HG03135 (cell line): ENCODE data around the gene MPV17.
A peak's percentile ranks its signal among the peaks of the same experiment; 100 is the strongest.
"Not testable (repeated sequence)": the region's sequence is repeated elsewhere in the genome, so short reads cannot be mapped to it uniquely, and the experiment has no call there.

Experiments used
- ATAC-seq: cut with Tn5 transposase; IDR thresholded peaks from one replicate; pipeline ENCODE4 v1.9.1; 2021; ENCODE audit warnings: mild to moderate bottlenecking, moderate library complexity; ENCODE audit not compliant: unreplicated experiment

MPV17 gene

DNA sequence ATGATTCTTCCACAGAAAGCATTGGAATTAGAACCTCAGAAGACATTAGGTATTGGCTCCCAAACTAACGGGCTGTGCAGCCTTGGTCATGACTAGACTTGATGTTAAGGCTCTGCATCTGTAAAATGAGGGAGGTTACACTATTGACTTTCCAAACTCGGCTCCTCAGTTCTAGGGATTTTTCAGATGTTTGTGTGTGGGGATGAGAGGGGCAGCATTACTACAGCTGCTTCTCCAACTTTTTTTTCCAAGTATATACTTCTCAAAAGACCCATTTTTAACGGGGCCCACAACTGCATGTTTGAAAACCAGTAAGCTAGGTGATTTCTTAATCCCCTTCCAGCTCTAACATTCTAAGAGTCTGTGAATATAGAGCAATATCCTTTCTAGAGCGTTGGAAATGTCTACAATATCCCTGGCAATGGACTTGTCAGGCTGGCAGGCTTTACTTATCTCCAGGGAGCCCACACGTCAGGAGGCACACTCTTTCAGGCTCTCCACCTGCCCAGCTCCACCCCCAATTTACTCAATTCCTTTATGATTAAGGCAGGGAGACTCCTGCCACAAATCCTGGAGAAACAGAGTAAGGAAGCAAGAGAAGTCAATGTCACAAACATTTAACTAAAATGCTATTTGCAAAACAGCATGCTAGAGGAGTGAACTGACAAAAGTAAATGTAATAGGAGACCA is 844 bp upstream of the MPV17 start:
- ATAC-seq = no peak

DNA sequence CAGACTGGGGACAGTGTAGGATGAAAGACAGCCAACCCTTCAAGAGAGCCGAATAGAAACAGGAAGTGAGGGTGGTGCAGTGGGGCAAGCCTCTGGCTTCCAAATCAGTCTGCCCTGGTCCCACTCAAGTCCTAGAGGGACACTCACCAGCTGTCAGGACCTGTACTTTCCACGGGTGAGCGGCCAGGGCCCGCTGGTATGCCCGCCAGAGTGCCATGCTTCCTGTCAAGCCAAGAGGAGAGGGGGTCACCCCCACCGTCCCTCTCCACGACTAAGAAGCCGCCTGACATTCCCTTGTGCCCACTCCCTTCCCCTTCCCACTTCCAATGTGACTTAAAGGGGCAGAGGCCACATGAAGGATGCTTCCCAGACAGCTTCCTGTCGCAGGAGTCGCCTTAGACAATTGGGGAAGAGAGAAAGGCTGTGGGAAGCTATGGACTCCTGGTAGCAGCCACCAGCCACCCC is 564 bp downstream of the MPV17 start:
- ATAC-seq = peak; percentile 20

DNA sequence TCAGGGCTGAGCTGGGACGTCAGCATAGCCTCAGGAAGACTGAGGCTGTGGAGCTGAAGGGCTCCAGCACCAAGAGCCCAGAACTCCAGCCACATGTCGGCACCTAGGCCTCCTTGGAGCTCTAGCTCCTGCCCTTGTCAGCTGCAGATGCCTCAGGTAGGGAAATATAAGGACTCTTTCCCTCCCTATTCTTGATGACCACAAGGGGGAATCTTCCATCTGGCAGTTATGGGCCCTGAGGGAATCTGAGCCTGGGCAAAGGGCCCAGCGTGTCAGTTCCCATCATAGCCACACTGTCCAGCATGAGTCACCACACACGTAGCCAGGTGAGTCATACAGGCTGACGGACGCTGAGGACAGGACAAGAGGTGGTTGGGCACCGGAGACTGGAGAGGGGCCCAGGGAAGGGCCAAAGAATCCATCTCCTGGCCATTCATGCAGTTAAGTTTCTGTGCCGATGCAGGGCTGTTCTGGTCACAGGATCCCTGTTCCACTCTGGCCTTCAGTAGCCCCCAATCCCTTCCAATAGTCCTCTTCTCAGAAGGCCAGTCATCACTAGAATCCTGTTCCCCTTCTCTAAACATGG is 1.8 kb downstream of the MPV17 start:
- no peak for ATAC-seq

DNA sequence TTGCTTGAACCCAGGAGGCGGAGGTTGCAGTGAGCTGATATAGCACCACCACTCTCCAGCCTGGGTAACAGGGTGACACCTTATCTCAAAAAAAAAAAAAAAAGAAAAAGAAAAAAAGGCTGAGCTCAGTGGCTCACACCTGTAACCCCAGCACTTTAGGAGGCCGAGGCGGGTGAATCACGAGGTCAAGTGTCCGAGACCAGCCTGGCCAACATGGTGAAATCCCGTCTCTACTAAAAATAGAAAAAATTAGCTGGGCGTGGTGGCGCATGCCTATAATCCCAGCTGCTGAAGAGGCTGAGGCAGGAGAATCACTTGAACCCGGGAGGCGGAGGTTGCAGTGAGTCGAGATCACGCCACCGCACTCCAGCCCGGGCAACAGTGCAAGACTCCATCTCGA is 3.1 kb downstream of the MPV17 start:
- ATAC-seq = not testable (repeated sequence)

DNA sequence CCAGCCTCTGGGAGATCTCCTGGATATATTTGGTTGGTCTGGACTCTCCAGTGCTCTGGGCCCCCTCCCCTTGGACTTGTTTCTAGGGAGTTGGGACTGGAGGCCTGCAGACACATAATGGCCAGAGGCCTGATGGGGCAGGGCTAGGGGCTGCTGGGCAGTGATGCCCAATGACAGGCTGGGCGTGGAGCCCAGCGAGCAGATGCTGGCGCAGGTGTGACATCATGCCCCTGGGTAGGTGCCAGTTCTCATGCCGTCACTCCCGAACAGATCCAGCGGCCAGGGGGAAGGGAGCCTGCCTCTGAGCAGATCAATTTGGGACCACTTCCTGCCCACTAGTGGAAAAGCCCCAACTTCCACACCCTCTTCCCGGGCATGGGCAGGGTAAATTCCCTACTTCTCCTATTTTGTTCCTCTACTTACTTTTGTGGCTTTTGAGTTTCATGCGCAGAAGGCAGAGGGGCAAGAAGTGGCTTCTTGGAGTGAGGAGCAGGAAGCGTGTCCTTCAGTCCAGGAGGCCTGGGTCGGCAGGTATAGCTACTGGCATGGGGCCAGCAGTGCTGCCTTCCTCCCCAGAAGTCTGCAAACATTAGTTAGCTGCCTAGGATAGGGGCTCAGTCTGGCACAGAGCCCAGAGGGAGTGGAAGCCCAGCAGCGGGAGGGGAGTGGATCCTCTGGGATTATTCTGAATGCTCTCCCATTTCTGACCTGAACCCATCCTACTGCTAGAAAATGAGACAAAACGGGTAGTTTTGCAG is 6.1 kb downstream of the MPV17 start:
- ATAC-seq = no peak

DNA sequence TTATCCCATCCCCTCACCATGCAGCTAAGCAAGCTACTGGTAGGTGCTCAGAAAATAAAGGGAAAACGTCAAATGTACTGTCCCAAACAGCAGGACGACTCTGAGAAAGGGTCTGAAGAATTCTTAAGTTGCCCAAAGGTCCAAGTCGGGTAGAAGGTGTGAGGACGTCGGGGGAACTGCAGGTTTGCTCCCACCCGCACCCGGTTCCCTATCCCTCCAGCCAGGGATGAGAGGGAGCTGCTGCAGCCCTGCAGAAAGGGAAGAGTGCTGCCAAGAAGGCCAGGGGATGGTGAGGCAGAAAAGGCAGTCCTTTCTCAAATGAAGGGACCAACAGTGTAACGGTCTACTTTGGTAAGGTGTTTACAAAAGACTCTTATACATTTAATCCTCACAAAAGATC is 7.8 kb downstream of the MPV17 start:
- no peak for ATAC-seq

DNA sequence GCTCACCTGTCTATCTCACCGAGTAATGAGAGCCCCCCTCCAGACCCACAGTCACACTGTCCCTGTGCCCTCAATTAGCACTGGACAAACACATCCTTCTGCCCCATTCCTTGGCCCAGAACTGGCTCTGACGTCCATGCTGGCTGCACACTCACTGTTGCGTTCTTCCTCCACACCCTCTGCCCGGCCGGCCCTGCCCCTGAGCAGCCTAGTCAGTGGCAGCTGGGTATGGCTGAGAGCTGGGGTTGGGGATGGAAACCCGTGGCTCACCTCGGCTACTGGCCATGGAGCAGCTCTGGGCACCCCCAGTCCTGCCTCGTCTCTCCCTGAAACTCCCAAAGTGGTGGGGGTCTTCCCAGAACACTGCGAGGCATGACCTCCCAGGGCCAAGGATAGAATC is 8.2 kb downstream of the MPV17 start:
- no peak for ATAC-seq

DNA sequence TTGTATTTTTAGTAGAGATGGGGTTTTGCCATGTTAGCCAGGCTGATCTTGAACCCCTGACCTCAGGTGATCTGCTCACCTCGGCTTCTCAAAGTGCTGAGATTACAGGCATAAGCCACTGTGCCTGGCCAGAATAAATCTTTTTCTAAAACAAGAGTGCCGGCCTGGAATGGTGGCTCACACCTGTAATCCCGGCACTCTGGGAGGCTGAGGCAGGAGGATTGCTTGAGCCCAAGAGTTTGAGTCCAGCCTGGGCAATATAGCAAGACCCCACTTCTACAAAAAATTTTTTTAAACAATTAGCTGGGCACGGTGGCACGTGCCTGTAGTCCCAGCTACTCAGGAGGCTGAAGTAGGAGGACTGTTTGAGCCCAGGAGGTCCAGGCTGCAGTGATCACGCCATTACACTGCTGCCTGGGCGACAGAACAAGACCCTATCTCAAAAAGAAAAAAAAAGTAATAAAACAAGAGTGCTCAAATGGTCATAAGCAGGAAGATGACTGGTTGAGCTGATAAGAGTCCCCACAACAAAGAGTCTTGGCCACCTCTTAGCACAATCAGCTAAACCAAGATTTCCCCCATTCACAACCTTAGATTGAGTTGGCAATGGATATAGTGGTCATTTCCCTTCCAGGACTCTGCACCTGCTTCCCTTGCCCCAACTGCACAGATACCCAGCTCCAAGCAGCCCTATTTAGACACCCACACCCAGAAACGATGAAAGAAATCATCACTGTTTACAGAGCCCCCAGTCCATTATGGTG is 8.8 kb downstream of the MPV17 start:
- no peak for ATAC-seq

DNA sequence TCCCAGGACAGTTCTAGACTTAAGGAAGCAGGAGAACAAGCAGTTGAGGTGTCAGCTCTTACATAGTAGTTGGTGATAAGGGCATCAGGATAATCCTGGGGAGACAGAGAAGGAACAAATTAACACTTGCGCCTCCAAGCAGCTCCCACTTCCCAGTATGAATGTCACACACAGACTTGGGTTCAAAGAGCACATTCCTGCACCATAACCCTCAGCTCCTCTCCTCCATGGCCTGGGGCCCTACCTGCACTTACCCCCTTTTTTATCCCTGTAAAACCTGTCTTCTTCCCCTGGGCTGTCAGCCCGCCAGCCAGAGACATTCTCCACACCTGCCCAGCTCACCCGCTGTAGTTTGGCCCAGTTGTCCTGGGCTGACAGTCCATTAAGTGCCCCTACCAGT is 10.7 kb downstream of the MPV17 start:
- ATAC-seq = no peak

DNA sequence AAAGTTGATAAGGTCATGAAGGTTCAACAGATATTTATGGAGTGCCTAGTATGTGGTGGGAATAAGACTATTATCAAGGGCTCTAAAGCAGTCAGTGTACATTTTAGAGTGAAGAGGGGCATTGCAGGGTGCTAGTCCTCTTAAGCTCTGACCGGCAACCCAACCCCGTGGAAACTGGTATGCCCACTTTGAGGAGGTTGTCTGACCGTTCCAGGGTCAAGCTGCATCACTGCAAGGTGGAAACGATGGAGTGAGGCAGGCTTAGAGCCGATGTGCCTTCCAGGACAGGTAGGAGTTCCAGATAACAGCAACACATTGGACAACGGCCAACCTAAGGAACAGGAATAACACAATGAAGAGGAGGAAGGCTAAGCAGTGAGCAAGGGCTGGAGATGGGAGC is 13.2 kb downstream of the MPV17 start:
- no peak for ATAC-seq

DNA sequence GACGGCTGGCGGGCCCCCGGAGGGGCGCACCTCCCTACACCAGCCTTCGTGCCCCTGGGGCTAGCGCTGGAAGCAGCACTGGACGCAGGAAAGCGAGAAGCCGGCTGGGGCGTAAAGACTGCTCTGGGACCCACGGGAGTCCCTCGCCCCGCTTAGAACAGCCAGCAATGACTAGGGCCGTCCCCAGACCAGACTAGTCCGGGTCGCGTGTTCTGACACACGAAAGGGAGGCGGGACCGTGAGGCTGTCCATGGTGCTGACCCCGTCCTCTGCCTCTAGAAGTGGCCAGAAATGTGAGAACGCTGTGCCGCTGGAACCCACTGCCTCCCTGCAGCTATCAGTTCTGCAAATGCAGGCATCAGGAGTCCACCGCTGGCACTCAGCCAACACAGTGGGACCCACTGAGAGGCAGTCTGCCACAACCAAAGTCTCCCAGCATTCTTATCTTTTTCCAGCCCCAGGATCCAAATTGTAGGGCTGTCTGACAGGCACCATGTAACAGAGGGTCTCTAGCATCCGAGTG is 14.5 kb downstream of the MPV17 start, which contains the start of gene UCN:
Gene UCN, minus strand, starts transcription at position 87 of the 523 bp plus-strand sequence. CDS start 550 bp downstream, outside the sequence.
- ATAC-seq = no peak

DNA sequence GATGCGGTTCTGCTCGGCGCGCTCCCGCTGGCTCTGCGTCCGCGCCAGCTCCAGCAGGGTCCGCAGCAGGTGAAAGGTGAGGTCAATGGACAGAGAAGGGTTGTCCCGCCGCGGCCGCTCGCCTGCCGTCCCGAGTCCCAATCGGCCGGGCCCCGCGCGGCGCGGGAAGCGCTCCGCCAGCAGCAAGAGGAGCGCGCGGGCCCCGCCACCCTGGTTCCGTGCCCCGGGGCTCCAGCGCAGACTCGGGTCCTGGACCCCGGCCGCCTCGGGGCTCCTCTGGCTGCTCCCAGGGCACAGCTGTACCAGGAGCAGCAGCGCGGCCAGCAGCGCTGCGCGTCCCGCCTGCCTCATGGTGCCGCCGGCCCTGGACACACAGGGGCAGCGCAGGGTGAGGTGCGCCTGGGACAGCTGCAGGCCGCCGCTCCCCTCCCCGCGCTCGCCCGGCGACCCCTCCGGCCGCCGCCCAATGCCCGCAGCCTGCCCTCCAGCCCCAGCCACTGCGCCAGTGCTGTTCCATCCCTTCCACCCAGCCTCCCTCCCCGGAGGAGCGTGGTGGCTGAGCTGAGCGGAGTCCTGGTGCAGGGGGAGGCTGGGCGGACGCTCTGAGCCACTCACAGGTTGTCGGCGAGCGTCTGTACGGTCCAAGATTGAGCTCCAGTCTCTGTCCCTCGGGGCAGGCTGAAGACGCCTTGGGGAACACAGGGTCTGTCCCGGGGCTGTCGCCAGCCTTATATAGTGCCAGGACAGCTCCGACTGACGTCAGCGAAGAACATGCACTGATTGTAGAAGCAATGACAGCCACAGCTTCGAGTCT is 15.1 kb downstream of the MPV17 start:
- no peak for ATAC-seq

DNA sequence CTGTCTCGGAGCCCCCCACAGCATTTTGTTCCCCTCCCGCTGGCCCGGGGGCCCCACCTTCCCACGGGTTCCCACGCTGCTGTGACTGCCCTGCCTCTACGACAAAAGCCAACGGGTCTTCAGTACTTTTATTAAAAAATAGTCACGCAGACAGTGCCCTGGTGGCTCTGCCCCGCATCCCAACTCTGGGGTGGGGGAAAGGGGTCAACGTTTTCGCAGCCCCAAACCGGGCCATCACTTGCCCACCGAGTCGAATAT is 15.7 kb downstream of the MPV17 start:
- ATAC-seq = no peak

DNA sequence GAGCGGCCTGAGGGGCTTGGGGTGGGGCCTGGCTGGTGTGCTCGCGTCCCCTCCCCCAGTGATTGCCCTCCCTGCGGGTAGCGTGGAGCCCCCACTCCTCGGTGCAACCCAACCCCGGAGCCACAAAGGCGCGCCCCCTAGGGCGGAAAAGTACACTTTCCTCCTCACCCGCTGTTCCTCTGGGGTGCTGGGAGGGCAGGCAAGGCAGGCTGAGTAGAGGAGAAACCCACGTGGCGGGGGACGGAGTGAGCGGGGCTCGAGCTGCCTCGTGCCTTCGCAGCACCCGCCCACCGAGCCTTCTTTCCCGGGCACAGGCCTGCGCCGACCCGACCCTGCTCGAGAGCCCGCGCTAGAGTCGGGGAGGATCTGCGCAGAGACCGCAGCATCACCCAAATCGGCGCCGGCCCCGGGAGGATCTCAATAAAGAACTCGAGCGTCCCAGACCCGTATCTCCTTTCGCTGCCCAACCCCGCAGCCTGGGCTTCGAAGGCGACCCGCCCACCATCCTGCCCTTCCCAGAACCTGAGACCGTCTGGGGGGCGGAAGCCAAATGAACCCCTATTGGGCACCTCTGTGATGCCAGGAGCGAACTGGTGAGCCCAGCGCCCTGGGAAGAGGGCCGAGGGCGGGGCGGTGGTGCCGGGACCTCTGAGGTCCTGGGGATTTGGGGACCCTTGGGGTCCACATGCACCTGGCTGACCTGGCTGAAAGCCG is 16.2 kb downstream of the MPV17 start:
- no peak for ATAC-seq

DNA sequence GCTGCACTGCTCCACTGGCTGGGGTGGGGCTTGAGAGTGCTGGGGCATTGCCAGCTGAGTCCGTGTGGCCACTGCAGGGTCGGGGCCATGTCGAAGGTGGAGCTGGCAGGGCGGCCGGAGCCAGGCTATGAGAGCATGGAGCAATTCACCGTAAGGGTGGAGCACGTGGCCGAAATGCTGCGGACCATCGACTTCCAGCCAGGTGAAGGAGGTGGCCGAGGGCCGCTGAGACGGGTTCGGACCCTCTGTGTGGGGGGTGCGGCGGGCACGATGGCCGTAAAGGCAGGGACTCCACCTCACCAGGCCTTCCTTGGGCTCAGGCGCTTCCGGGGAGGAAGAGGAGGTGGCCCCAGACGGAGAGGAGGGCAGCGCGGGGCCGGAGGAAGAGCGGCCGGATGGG is 16.8 kb downstream of the MPV17 start:
- ATAC-seq = no peak

DNA sequence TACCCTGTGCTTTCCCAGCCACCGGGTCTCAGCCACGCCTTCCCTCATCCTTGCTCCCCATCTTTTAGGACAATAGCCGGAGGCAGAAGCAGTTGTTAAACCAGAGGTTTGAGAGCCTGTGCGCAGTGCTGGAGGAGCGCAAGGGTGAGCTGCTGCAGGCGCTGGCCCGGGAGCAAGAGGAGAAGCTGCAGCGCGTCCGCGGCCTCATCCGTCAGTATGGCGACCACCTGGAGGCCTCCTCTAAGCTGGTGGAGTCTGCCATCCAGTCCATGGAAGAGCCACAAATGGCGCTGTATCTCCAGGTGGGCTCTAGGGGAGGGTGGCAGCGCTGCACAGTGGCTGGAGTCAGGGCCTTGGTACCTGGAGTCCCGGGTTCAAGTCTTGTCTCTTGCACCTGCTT is 17.4 kb downstream of the MPV17 start:
- ATAC-seq = no peak

DNA sequence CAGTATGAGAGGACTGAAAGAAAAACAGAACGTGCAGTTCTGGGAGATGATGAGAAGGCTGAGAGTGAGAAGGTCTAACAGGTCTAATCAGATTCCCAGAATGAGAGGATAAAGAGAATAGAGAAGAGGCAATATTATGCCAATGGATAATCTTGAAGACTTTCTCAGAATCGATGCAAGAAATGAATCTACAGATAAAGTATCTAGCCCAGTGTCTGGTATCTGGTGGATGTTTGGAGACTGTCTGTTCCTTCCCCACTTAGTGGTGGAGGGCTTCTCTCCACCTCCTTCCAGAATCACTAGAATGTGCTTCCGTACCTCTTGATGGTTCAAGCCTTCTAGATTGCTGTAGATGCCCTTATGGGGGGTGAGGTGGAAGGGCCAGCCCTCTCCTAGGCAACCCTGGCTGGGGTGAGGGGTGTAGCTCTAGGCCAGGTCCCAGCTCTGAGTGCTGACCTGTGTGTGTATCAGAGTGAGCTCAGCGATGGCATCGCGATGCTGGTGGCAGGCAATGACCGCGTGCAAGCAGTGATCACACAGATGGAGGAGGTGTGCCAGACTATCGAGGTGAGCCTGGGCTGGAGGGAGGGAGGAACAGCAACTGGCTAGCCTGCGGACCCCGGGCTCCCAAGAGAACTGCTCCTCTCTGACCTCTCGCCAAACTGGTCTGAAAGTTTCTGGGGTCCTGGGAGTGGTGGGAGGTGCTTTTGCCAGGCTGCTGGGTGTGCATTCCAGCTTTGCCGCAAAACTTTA is 18.2 kb downstream of the MPV17 start:
- ATAC-seq = no peak

DNA sequence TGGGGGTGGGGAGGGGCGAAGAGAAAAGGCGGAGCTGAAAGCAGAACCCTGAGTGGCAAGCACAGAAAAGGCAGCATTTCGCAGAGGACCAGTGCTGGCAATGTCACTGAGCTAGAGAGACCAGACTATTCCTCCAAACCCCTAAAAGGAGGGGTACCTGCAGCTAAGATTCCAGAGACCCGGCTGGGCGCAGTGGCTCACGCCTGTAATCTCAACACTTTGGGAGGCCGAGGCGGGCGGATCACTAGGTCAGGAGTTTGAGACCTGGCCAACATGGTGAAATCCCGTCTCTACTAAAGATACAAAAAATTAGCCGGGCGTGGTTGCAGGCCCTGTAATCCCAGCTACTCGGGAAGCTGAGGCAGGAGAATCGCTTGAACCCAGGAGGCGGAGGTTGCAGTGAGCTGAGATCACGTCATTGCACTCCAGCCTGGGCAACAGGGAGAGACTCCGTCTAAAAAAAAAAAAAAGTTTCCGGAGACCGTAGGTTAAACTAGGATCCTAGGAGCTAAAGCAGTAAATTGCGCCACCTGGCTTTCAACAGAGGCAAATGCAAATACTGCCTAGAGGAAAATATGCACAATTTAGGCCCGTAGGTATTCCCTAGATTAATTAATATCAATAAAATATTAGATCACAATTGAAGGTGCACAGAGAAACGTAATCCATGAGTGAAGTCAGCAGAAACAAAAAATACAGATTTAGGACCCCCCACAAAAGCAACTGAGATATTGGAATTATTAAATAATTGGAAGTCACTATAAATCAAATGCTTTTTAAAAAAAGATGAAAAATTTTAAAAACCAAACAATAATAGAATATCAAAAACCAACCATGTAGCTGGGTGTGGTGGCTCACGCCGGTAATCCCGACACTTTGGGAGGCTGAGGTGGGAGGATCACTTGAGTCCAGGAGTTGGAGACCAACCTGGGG is 19.5 kb downstream of the MPV17 start:
- ATAC-seq = no peak
